NCI-H2107 (cell line): Measurements from ENCODE around the gene DUS2.

Experiments used
- DNase-seq: peaks from one replicate; lab custom pipeline; 2025; lab: John Stamatoyannopoulos, UW

Gene DUS2

DNA sequence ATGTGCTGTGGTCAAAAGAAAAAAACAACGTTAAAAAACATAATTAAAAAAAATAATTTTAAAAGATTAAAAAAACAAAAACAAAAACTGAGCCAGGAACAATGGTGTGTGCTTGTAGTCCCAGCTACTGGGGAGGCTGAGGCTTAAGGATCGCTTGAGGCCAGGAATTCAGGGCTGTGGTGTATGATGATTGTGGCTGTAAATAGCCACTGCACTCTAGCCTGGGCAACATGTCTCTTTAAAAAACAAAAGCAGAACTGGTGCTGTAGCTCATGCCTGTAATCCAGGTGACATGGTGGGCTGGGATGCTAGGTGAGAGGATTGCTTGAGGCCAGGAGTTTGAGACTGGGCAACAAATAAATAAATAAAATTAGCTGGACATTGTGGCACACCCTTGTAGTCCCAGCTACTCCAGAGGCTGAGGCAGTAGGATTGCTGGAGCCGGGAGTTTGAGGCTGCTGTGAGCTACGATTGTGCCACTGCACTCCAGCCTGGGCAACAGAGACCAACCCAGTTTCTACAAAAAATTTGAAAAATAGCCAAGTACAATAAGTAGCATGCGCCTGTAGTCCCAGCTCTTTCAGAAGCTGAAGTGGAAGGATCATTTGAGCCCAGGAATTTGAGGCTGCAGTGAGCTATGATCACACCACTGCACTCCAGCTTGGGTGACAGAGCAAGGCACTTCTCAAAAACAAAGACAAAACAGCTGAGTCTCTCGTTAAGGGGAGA lies 105.7 kb downstream of the DUS2 start:
- no peak for DNase-seq
